ENCODE measurements around the gene NR6A1. TPM values are rescaled to one million over a fixed set of nuclear protein-coding genes. Genes with fewer than 3 reads are reported as not detected.

NR6A1 gene
- polyA plus RNA-seq, 1 experiment = 0.10 TPM

- ChIA-PET POLR2A (interaction anchor here (0.6 kb wide), 1 partner anchor 136 kb away, joined by 3 read pairs; no protein-coding TSS in a partner anchor), CTCF (interaction anchor here (0.7 to 5.7 kb wide), 13 partner anchors 10 to 286 kb away, joined by 3 to 139 read pairs (median 11); partner anchors contain the start of gene PSMB7)
- Histone ChIP-seq H3K27ac (ENCODE audit: low read depth, low read length) (no peak overlapping the region), H3K9me3 (ENCODE audit: control insufficient read depth, insufficient read depth, low read length) (no peaks in the 10 kb centered on the region), H3K4me3 (ENCODE audit: low read depth, low read length) (no peak overlapping the region), H3K27me3 (ENCODE audit: control insufficient read depth, insufficient read depth, low read length) (peaks cover 2% of the 10 kb centered on the region)
- no peak for TF ChIP-seq CTCF (IDR thresholded peaks at IDR 0.05; ENCODE audit: low read depth, low read length)
- DNase-seq (ENCODE audit: low read depth, low spot score) = no peak
Observed at GRCh38 chr9:124535846-124536245, 235.3 kb downstream of the NR6A1 start.

- no peaks in the 10 kb centered on the region for H3K9me3 ChIP-seq (ENCODE audit: control insufficient read depth, insufficient read depth, low read length)
- no peak for DNase-seq (ENCODE audit: low read depth, low spot score)
- ChIA-PET CTCF (interaction anchor here (0.6 to 2.4 kb wide), 4 partner anchors 9 to 227 kb away, joined by 4 to 7 read pairs (median 4); no protein-coding TSS in a partner anchor), POLR2A (no interaction called here)
- H3K27ac ChIP-seq (ENCODE audit: low read depth, low read length) = no peak overlapping the region
- peaks cover 3% of the 10 kb centered on the region for H3K27me3 ChIP-seq (ENCODE audit: control insufficient read depth, insufficient read depth, low read length)
- no peak for TF ChIP-seq CTCF (IDR thresholded peaks at IDR 0.05; ENCODE audit: low read depth, low read length)
- no peak overlapping the region for H3K4me3 ChIP-seq (ENCODE audit: low read depth, low read length)
Observed at GRCh38 chr9:124532897-124533296, 238.2 kb downstream of the NR6A1 start.

DNA sequence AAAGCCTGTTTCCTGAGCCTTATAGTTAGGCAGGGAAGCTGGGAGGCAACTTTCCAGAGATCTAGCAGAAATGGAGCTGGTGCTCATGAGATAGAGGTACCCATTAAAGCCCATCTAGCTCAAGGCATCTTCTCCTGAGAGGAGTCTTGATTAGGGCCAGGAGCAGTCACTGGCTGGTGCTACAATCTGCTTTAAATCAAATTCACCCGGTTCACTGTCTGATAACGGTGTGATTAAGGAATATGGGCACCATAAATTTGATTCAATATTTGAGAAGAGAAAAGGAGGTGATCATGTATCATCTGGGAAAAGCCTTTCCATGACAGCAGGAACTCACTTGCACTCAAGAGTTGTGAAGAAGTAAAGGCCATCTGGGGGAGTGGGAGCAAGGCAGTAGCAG is 240.0 kb downstream of the NR6A1 start:
- no peak for DNase-seq (ENCODE audit: low read depth, low spot score)
- H3K27me3 ChIP-seq (ENCODE audit: control insufficient read depth, insufficient read depth, low read length) = peaks cover 3% of the 10 kb centered on the region
- CTCF ChIA-PET = interaction anchor here (1.4 kb wide), 1 partner anchor 20 kb away, joined by 5 read pairs; no protein-coding TSS in a partner anchor
- TF ChIP-seq CTCF (IDR thresholded peaks at IDR 0.05; ENCODE audit: low read depth, low read length) = no peak
- no peak overlapping the region for H3K27ac ChIP-seq (ENCODE audit: low read depth, low read length)
- POLR2A ChIA-PET = no interaction called here
- H3K9me3 ChIP-seq (ENCODE audit: control insufficient read depth, insufficient read depth, low read length) = no peaks in the 10 kb centered on the region
- no peak overlapping the region for H3K4me3 ChIP-seq (ENCODE audit: low read depth, low read length)

GRCh38 chr9:124530246-124530645 is 240.9 kb downstream of the NR6A1 start:
- ChIA-PET POLR2A (no interaction called here), CTCF (interaction anchor here (1.4 kb wide), 1 partner anchor 21 kb away, joined by 5 read pairs; no protein-coding TSS in a partner anchor)
- H3K9me3 ChIP-seq (ENCODE audit: control insufficient read depth, insufficient read depth, low read length) = no peaks in the 10 kb centered on the region
- no peak for TF ChIP-seq CTCF (IDR thresholded peaks at IDR 0.05; ENCODE audit: low read depth, low read length)
- no peak for DNase-seq (ENCODE audit: low read depth, low spot score)
- H3K4me3 ChIP-seq (ENCODE audit: low read depth, low read length) = no peak overlapping the region
- H3K27ac ChIP-seq (ENCODE audit: low read depth, low read length) = no peak overlapping the region
- peaks cover 3% of the 10 kb centered on the region for H3K27me3 ChIP-seq (ENCODE audit: control insufficient read depth, insufficient read depth, low read length)

GRCh38 chr9:124527781-124528180 is 243.3 kb downstream of the NR6A1 start:
- Histone ChIP-seq H3K4me3 (ENCODE audit: low read depth, low read length) (no peak overlapping the region), H3K9me3 (ENCODE audit: control insufficient read depth, insufficient read depth, low read length) (no peaks in the 10 kb centered on the region), H3K27ac (ENCODE audit: low read depth, low read length) (no peak overlapping the region), H3K27me3 (ENCODE audit: control insufficient read depth, insufficient read depth, low read length) (peaks cover 3% of the 10 kb centered on the region)
- ChIA-PET CTCF (interaction anchor here (1.0 to 7.1 kb wide), 3 partner anchors 9 to 109 kb away, joined by 3 to 87 read pairs (median 3); no protein-coding TSS in a partner anchor), POLR2A (no interaction called here)
- DNase-seq (ENCODE audit: low read depth, low spot score) = no peak
- TF ChIP-seq CTCF (IDR thresholded peaks at IDR 0.05; ENCODE audit: low read depth, low read length) = no peak
